Smooth muscle cell (in vitro differentiated cells): Measurements from ENCODE around the gene COP1. TPM values are rescaled to one million over a fixed set of nuclear protein-coding genes. Genes with fewer than 3 reads are reported as not detected.

Source experiments
- DNase-seq: peaks from one replicate; lab custom pipeline; 2025; ENCODE audit not compliant: unreplicated experiment; lab: John Stamatoyannopoulos, UW
- H2AFZ ChIP-seq: fragments of 200-600 bp; sonication (generic); 2 replicates; pipeline ENCODE4 v1.6.0; 2016; ENCODE audit warnings: antibody characterized with exemption, low read depth, mild to moderate bottlenecking
- H3F3A ChIP-seq: fragments of 200-600 bp; sonication (generic); 2 replicates; pipeline ENCODE4 v1.6.0; 2017; ENCODE audit warnings: antibody characterized with exemption, low read depth
- H3K27ac ChIP-seq: fragments of 200-600 bp; sonication (generic); 2 replicates; pipeline ENCODE4 v1.5.1; 2016; ENCODE audit warnings: low read depth, mild to moderate bottlenecking
- H3K27me3 ChIP-seq: fragments of 200-600 bp; sonication (generic); 2 replicates; pipeline ENCODE4 v1.6.1; 2016; ENCODE audit warnings: low read depth, mild to moderate bottlenecking
- H3K36me3 ChIP-seq: fragments of 200-600 bp; sonication (generic); 2 replicates; pipeline ENCODE4 v1.5.1; 2016; ENCODE audit warnings: low read depth
- H3K4me1 ChIP-seq: fragments of 200-600 bp; sonication (generic); 2 replicates; pipeline ENCODE4 v1.5.1; 2016; ENCODE audit warnings: low read depth
- H3K4me2 ChIP-seq: fragments of 200-600 bp; sonication (generic); 2 replicates; pipeline ENCODE4 v1.6.0; 2016; ENCODE audit warnings: mild to moderate bottlenecking
- H3K4me3 ChIP-seq: fragments of 200-600 bp; sonication (generic); 2 replicates; pipeline ENCODE4 v1.5.1; 2016; ENCODE audit warnings: mild to moderate bottlenecking
- H3K79me2 ChIP-seq: fragments of 200-600 bp; sonication (generic); 2 replicates; pipeline ENCODE4 v1.6.0; 2016; ENCODE audit warnings: low read depth, mild to moderate bottlenecking
- H3K9ac ChIP-seq: fragments of 200-600 bp; sonication (generic); 2 replicates; pipeline ENCODE4 v1.6.0; 2016; ENCODE audit warnings: low read depth
- H3K9me3 ChIP-seq: fragments of 200-600 bp; sonication (generic); replicated peaks from 2 replicates; pipeline ENCODE4 v1.5.1; 2016; ENCODE audit warnings: low read depth
- H4K20me1 ChIP-seq: fragments of 200-600 bp; sonication (generic); 2 replicates; pipeline ENCODE4 v1.6.0; 2016; ENCODE audit warnings: low read depth
- whole genome bisulfite sequencing: methylation state at CpG from one replicate; pipeline ENCODE4 v1.1.7; 2016; ENCODE audit warnings: low lambda C conversion rate; 5-methylcytosine and 5-hydroxymethylcytosine counted together
- polyA plus RNA-seq: library from polyadenylated mRNA; unstranded; fragments of >200 nt; fragmentation: Nextera tagmentation; extraction: Ambion mirVana; gene quantifications from 2 replicates; pipeline ENCODE4 v1.2.1, GENCODE V29; 2016
- total RNA-seq: library from RNA; depleted of rRNA; stranded (reverse); fragments of >200 nt; gene quantifications from 2 replicates; pipeline ENCODE4 v1.2.3, GENCODE V29; 2014
- TF ChIP-seq, protein P1 (sequence below): fragments of 200-600 bp; sonication (generic); IDR thresholded peaks from 2 replicates; pipeline ENCODE4 v1.5.1; 2017; ENCODE audit warnings: borderline replicate concordance, mild to moderate bottlenecking, antibody characterized with exemption; ENCODE audit not compliant: insufficient read depth, poor library complexity, severe bottlenecking

The COP1 gene
- total and polyA plus RNA-seq, 2 experiments from 2014 or later: 44.8 to 68.2 TPM

DNA sequence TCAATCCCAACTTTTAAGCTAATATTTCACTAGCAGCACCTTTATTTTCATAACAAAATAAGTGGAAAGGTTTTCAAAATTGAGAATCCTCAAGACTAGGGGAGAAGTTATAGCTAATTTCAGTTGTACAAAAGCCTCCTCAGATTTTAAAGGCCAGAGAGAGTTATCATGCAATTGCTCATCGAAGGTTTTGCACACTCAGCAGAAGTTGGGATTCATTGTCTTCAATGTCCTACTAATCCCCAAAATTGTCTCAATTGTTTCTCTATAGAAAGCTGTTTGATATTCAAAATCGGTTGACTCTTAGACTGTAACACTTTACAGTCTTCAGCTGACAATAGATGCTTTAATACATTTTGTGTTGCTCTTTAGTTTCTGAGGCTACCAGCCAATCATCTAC lies 293.0 kb downstream of the COP1 start:
- Histone ChIP-seq H3K27me3 (no peaks in the 10 kb centered on the region), H3K9me3 (no peaks in the 10 kb centered on the region), H3K36me3 (no peaks in the 10 kb centered on the region), H3F3A (no peaks in the 10 kb centered on the region), H2AFZ (no peak overlapping the region), H3K4me2 (no peak overlapping the region), H3K27ac (no peak overlapping the region), H3K4me3 (no peak overlapping the region), H3K4me1 (no peaks in the 10 kb centered on the region), H3K79me2 (no peaks in the 10 kb centered on the region), H3K9ac (no peak overlapping the region), H4K20me1 (no peaks in the 10 kb centered on the region)
- TF ChIP-seq, protein P1, sequence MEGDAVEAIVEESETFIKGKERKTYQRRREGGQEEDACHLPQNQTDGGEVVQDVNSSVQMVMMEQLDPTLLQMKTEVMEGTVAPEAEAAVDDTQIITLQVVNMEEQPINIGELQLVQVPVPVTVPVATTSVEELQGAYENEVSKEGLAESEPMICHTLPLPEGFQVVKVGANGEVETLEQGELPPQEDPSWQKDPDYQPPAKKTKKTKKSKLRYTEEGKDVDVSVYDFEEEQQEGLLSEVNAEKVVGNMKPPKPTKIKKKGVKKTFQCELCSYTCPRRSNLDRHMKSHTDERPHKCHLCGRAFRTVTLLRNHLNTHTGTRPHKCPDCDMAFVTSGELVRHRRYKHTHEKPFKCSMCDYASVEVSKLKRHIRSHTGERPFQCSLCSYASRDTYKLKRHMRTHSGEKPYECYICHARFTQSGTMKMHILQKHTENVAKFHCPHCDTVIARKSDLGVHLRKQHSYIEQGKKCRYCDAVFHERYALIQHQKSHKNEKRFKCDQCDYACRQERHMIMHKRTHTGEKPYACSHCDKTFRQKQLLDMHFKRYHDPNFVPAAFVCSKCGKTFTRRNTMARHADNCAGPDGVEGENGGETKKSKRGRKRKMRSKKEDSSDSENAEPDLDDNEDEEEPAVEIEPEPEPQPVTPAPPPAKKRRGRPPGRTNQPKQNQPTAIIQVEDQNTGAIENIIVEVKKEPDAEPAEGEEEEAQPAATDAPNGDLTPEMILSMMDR: no peak
- no peak for DNase-seq
- 86% methylated on average over 2 of the region's 2 CpGs for WGBS

DNA sequence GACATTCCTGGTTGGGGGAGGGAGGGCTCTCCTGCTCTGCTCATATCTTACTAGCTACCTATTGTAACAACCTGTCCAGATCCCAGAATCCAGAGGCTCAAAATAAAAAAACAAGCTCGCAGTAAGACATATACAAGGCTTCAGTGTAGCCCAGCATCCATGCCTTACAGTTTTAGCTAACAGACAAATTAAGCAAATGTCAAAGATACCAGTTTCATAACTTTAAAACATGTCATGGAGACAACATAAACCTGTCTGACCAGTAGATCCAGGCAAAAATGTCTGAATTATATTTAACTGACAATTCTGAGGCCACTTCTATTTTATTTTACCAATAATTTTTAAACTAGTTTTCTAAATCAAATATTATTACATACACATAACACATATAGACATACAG lies 295.9 kb downstream of the COP1 start:
- Histone ChIP-seq H3K4me2 (no peak overlapping the region), H3K27ac (no peak overlapping the region), H3F3A (no peaks in the 10 kb centered on the region), H3K27me3 (no peaks in the 10 kb centered on the region), H4K20me1 (no peaks in the 10 kb centered on the region), H3K4me1 (no peaks in the 10 kb centered on the region), H2AFZ (no peak overlapping the region), H3K79me2 (no peaks in the 10 kb centered on the region), H3K4me3 (no peak overlapping the region), H3K9me3 (no peaks in the 10 kb centered on the region), H3K9ac (no peak overlapping the region), H3K36me3 (no peaks in the 10 kb centered on the region)
- WGBS: 93% methylated on average over 1 of the region's 1 CpG
- no peak for DNase-seq
- TF ChIP-seq, protein P1: no peak

DNA sequence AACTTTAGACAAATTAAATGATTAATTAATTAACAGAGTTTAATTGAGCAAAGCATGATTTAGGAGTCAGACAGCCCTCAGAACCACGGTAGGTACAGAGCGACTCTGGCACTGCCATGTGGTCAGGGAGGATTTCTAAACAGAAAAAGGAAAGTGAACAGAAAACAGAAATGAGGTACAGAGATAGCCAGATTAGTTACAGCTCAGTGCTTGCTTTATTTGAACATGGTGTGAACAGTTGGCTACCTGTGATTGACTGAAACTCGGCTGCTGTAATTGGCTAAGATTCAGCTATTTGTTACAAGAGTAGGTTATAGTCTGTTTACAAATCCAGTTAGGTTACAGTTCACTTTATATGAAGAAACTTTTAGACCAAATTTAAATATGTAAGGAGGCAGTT lies 300.7 kb downstream of the COP1 start:
- H3F3A ChIP-seq: no peaks in the 10 kb centered on the region
- no peak overlapping the region for H3K4me3 ChIP-seq
- no peaks in the 10 kb centered on the region for H4K20me1 ChIP-seq
- H3K9me3 ChIP-seq: no peaks in the 10 kb centered on the region
- no peaks in the 10 kb centered on the region for H3K27me3 ChIP-seq
- no peaks in the 10 kb centered on the region for H3K79me2 ChIP-seq
- H3K36me3 ChIP-seq: no peaks in the 10 kb centered on the region
- no peak overlapping the region for H3K27ac ChIP-seq
- H3K4me1 ChIP-seq: no peaks in the 10 kb centered on the region
- H3K9ac ChIP-seq: no peak overlapping the region
- DNase-seq: no peak
- H3K4me2 ChIP-seq: no peak overlapping the region
- 93% methylated on average over 3 of the region's 3 CpGs for WGBS
- H2AFZ ChIP-seq: no peak overlapping the region
- TF ChIP-seq, protein P1: no peak

DNA sequence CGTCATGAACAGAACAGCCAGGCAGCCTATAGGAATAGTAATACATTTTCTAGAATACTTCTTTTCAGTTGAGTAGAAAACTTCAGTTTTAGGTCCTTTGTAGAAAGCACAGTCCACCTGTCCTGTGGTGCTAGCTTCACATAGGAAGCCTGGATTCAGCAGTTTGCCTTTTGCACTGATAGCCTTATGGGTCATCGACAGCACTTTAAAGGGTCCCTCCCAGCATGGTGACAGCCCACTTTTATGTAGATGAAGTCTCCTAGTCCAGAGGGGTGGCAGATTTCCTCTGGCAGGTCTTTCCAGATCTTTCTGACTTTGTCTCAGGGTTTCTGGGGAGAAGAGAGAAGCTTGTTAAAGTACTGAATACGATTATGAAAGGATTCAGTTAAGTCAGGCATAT lies 302.3 kb downstream of the COP1 start:
- Histone ChIP-seq H3K9me3 (no peaks in the 10 kb centered on the region), H3K9ac (no peak overlapping the region), H3K4me1 (no peaks in the 10 kb centered on the region), H3K27me3 (no peaks in the 10 kb centered on the region), H3K27ac (no peak overlapping the region), H3K36me3 (no peaks in the 10 kb centered on the region), H3K4me2 (no peak overlapping the region), H2AFZ (no peak overlapping the region), H3K4me3 (no peak overlapping the region), H4K20me1 (no peaks in the 10 kb centered on the region), H3K79me2 (no peaks in the 10 kb centered on the region), H3F3A (no peaks in the 10 kb centered on the region)
- no peak for DNase-seq
- TF ChIP-seq, protein P1: no peak
- 80% methylated on average over 3 of the region's 3 CpGs for WGBS
